ENCODE measurements around the gene TAF6. TPM values are rescaled to one million over a fixed set of nuclear protein-coding genes. Genes with fewer than 3 reads are reported as not detected.

The TAF6 gene
- total and polyA plus RNA-seq, 9 of the 15 experiments (the other 6 are each of a cell fraction or from before 2014, with no cell fraction given), result 0.78 to 78.7 (median 21.3) TPM

DNA sequence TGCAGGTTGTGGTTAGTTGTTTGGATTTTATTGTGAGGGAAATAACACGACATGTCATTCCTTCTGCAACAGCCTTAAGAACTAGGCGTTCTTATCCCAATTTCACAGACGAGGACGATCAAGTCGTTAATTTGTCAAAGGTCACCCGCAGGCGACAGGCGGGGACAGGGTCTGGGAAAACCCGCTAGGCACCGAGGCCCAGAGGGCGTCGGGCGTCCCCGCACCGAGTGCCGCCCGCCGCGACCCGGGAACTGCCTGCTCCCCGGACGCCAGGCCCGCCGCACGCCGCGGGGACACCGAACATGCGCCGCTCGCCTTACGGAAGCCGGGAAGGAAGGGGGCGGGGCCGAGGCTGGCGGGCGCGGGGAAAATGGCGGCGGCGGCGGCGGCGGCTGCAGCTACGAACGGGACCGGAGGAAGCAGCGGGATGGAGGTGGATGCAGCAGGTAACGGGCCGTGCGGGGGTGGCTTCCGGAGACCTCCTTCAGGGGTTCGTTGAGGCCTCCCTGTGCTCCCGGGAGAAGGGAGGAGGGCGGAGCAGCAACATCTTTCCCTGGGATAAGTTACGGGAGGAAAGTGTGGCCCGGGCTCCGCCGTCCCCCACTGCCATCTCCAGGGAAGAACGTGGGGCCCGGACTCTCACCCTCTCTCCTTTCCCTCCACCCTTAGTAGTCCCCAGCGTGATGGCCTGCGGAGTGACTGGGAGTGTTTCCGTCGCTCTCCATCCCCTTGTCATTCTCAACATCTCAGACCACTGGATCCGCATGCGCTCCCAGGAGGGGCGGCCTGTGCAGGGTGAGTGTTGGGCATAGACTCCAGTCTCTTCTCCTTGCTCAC is 30.3 kb downstream of the TAF6 start, which contains the start of gene COPS6 (continued):
- TF ChIP-seq ZNF707 (CRISPR knock-in tag; conservative IDR thresholded peaks at IDR 0.05), result no peak
- no peak for TF ChIP-seq MCM2 (IDR thresholded peaks at IDR 0.05; ENCODE audit: low read depth)
- TF ChIP-seq, protein P1, sequence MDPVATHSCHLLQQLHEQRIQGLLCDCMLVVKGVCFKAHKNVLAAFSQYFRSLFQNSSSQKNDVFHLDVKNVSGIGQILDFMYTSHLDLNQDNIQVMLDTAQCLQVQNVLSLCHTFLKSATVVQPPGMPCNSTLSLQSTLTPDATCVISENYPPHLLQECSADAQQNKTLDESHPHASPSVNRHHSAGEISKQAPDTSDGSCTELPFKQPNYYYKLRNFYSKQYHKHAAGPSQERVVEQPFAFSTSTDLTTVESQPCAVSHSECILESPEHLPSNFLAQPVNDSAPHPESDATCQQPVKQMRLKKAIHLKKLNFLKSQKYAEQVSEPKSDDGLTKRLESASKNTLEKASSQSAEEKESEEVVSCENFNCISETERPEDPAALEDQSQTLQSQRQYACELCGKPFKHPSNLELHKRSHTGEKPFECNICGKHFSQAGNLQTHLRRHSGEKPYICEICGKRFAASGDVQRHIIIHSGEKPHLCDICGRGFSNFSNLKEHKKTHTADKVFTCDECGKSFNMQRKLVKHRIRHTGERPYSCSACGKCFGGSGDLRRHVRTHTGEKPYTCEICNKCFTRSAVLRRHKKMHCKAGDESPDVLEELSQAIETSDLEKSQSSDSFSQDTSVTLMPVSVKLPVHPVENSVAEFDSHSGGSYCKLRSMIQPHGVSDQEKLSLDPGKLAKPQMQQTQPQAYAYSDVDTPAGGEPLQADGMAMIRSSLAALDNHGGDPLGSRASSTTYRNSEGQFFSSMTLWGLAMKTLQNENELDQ (CRISPR knock-in tag; IDR thresholded peaks at IDR 0.05; ENCODE audit: borderline replicate concordance), result no peak; the same call in 1 of the 2 replicates
- no peak for TF ChIP-seq ETV1 (tag; conservative IDR thresholded peaks at IDR 0.05; ENCODE audit: low read depth)
- TF ChIP-seq NR3C1 (CRISPR knock-in tag; IDR thresholded peaks at IDR 0.05), result peak; percentile 99
- no peak for TF ChIP-seq TOE1 (IDR thresholded peaks at IDR 0.05; ENCODE audit: borderline replicate concordance)
- peak; percentile 87; the same call in 1 of the 2 replicates for TF ChIP-seq TOE1 (CRISPR knock-in tag; IDR thresholded peaks at IDR 0.05; ENCODE audit: borderline replicate concordance, low read depth)
- no peak for TF ChIP-seq ZBTB8A (IDR thresholded peaks at IDR 0.05; ENCODE audit: partially characterized antibody)
- no peak for TF ChIP-seq KAT8 (IDR thresholded peaks at IDR 0.05; ENCODE audit: low read depth)
- no peak; the same call in 1 of the 2 replicates for TF ChIP-seq ZNF24 (IDR thresholded peaks at IDR 0.05)
- TF ChIP-seq ESRRB (CRISPR knock-in tag; IDR thresholded peaks at IDR 0.05; ENCODE audit: borderline replicate concordance), result no peak
- TF ChIP-seq SIRT6 (IDR thresholded peaks at IDR 0.05; ENCODE audit: low read depth, low read length), result no peak
- 0 out of 2 replicates have a peak, but pooled peaks have one; percentile 13 for TF ChIP-seq ZNF41 (CRISPR knock-in tag; conservative IDR thresholded peaks at IDR 0.05)
- TF ChIP-seq, protein P2, sequence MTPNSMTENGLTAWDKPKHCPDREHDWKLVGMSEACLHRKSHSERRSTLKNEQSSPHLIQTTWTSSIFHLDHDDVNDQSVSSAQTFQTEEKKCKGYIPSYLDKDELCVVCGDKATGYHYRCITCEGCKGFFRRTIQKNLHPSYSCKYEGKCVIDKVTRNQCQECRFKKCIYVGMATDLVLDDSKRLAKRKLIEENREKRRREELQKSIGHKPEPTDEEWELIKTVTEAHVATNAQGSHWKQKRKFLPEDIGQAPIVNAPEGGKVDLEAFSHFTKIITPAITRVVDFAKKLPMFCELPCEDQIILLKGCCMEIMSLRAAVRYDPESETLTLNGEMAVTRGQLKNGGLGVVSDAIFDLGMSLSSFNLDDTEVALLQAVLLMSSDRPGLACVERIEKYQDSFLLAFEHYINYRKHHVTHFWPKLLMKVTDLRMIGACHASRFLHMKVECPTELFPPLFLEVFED (CRISPR knock-in tag; conservative IDR thresholded peaks at IDR 0.05), result no peak
- peak; percentile 71 for TF ChIP-seq SMAD3 (CRISPR knock-in tag; conservative IDR thresholded peaks at IDR 0.05)
- no peak for TF ChIP-seq KLF6 (CRISPR knock-in tag; IDR thresholded peaks at IDR 0.05; ENCODE audit: borderline replicate concordance)
- TF ChIP-seq, protein P3, sequence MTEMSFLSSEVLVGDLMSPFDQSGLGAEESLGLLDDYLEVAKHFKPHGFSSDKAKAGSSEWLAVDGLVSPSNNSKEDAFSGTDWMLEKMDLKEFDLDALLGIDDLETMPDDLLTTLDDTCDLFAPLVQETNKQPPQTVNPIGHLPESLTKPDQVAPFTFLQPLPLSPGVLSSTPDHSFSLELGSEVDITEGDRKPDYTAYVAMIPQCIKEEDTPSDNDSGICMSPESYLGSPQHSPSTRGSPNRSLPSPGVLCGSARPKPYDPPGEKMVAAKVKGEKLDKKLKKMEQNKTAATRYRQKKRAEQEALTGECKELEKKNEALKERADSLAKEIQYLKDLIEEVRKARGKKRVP (CRISPR knock-in tag; IDR thresholded peaks at IDR 0.05), result 0 out of 2 replicates have a peak, but pooled peaks have one; percentile 27
- no peak for TF ChIP-seq ZNF444 (CRISPR knock-in tag; IDR thresholded peaks at IDR 0.05)
- TF ChIP-seq EGR1 (conservative IDR thresholded peaks at IDR 0.05), result peak; percentile 60
- TF ChIP-seq NFRKB (IDR thresholded peaks at IDR 0.05; ENCODE audit: low read depth), result peak; percentile 94
- TF ChIP-seq LEF1 (IDR thresholded peaks at IDR 0.05), result no peak
- no peak for TF ChIP-seq RBM14 (IDR thresholded peaks at IDR 0.05; ENCODE audit: borderline replicate concordance, insufficient read depth, low read depth, low read length)
- no peak for TF ChIP-seq RFX1 (IDR thresholded peaks at IDR 0.05)

All from K562 (cell line).